HL-60 (cell line): ENCODE results near the gene GPHN.

Experiments used
- POLR2AphosphoS5 ChIP-seq: IDR thresholded peaks from 2 replicates; pipeline ENCODE4 v1.6.1; 2012; ENCODE audit warnings: low read depth
- TF ChIP-seq, protein P1 (sequence below): IDR thresholded peaks from one replicate; pipeline ENCODE4 v1.5.1; 2011; ENCODE audit warnings: low read length, control low read depth, inconsistent platforms; ENCODE audit not compliant: insufficient read depth

DNA sequence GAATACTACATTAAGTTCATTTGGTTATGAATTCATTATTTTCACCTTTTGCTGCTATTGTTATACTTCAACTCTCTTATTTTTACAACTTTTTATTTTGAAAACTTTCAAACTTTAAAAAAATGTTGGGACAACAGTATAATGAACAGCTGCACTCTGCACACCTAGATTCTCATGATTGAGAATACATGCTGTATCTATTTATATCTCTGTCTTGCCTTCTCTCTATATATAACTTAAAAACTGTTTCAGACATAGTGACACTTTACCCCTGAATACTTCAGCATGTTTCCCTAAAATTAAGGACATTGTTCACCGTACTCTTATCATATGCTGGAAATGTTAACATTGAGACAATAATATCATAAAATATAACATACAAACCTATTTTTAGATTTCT lies 237.1 kb downstream of the GPHN start:
- TF ChIP-seq, protein P1, sequence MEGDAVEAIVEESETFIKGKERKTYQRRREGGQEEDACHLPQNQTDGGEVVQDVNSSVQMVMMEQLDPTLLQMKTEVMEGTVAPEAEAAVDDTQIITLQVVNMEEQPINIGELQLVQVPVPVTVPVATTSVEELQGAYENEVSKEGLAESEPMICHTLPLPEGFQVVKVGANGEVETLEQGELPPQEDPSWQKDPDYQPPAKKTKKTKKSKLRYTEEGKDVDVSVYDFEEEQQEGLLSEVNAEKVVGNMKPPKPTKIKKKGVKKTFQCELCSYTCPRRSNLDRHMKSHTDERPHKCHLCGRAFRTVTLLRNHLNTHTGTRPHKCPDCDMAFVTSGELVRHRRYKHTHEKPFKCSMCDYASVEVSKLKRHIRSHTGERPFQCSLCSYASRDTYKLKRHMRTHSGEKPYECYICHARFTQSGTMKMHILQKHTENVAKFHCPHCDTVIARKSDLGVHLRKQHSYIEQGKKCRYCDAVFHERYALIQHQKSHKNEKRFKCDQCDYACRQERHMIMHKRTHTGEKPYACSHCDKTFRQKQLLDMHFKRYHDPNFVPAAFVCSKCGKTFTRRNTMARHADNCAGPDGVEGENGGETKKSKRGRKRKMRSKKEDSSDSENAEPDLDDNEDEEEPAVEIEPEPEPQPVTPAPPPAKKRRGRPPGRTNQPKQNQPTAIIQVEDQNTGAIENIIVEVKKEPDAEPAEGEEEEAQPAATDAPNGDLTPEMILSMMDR, result no peak
- TF ChIP-seq POLR2AphosphoS5, result no peak
